ENCODE results near the gene STING1.
"Not testable (repeated sequence)": the region's sequence is repeated elsewhere in the genome, so short reads cannot be mapped to it uniquely, and the experiment has no call there.

The STING1 gene

GRCh38 chr5:139512786-139513390, 30.3 kb upstream of the STING1 start:
- TF ChIP-seq, protein P1, sequence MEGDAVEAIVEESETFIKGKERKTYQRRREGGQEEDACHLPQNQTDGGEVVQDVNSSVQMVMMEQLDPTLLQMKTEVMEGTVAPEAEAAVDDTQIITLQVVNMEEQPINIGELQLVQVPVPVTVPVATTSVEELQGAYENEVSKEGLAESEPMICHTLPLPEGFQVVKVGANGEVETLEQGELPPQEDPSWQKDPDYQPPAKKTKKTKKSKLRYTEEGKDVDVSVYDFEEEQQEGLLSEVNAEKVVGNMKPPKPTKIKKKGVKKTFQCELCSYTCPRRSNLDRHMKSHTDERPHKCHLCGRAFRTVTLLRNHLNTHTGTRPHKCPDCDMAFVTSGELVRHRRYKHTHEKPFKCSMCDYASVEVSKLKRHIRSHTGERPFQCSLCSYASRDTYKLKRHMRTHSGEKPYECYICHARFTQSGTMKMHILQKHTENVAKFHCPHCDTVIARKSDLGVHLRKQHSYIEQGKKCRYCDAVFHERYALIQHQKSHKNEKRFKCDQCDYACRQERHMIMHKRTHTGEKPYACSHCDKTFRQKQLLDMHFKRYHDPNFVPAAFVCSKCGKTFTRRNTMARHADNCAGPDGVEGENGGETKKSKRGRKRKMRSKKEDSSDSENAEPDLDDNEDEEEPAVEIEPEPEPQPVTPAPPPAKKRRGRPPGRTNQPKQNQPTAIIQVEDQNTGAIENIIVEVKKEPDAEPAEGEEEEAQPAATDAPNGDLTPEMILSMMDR (IDR thresholded peaks at IDR 0.05; ENCODE audit: low read depth, low read length): no peak
- no peak overlapping the region for H3K4me3 ChIP-seq (ENCODE audit: low read depth, low read length)
- in situ Hi-C loops (cut with HindIII; ENCODE audit: low sequenced_read_pairs): loop anchor here (25.0 kb wide), 1 partner anchor 101 kb away; the partner anchor contains the start of gene SPATA24
- DNase-seq (ENCODE audit: low read depth, low spot score): no peak

- in situ Hi-C loops (cut with HindIII; ENCODE audit: low sequenced_read_pairs): loop anchor here (25.0 kb wide), 1 partner anchor 92 kb away; the partner anchor contains the start of gene SPATA24
- not testable (repeated sequence) for DNase-seq (ENCODE audit: low read depth, low spot score); H3K4me3 ChIP-seq (ENCODE audit: low read depth, low read length)
Observed at GRCh38 chr5:139504722-139505121, 22.2 kb upstream of the STING1 start.

- DNase-seq (ENCODE audit: low read depth, low spot score); H3K4me3 ChIP-seq (ENCODE audit: low read depth, low read length): not testable (repeated sequence)
- in situ Hi-C loops (cut with HindIII; ENCODE audit: low sequenced_read_pairs): loop anchor here (25.0 kb wide), 1 partner anchor 92 kb away; the partner anchor contains the start of gene SPATA24
Observed at GRCh38 chr5:139503879-139504278, 21.3 kb upstream of the STING1 start.

DNA sequence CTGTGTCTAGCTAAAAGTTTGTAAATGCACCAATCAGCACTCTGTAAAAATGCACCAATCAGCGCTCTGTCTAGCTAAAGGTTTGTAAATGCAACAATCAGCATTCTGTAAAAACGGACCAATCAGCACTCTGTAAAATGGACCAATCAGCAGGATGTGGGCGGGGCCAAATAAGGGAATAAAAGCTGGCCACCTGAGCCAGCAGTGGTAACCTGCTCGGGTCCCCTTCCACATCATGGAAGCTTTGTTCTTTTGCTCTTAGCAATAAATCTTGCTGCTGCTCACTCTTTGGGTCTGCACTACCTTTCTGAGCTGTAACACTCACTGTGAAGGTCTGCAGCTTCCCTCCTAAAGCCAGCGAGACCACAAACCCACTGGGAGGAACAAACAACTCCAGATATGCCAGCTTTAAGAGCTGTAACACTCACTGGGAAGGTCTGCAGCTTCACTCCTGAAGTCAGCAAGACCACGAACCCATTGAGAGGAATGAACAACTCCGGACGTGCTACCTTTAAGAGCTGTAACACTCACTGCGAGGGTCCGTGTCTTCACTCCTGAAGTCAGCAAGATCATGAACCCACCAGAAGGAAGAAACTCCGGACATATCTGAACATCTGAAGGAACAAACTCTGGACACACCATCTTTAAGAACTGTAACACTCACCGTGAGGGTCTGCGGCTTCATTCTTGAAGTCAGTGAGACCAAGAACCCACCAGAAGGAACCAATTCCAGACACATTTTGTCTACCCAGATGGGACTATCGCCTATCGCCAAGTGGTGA, 20.7 kb upstream of the STING1 start:
- H3K4me3 ChIP-seq (ENCODE audit: low read depth, low read length); DNase-seq (ENCODE audit: low read depth, low spot score): not testable (repeated sequence)
- in situ Hi-C loops (cut with HindIII; ENCODE audit: low sequenced_read_pairs): loop anchor here (25.0 kb wide), 1 partner anchor 91 kb away; the partner anchor contains the start of gene SPATA24

- TF ChIP-seq, protein P1 (IDR thresholded peaks at IDR 0.05; ENCODE audit: low read depth, low read length): no peak
- no peak for DNase-seq (ENCODE audit: low read depth, low spot score)
- in situ Hi-C loops (cut with HindIII; ENCODE audit: low sequenced_read_pairs): loop anchor here (25.0 kb wide), 1 partner anchor 89 kb away; the partner anchor contains the start of gene SPATA24
- H3K4me3 ChIP-seq (ENCODE audit: low read depth, low read length): no peak overlapping the region
Observed at GRCh38 chr5:139501381-139501780, 18.8 kb upstream of the STING1 start.

DNA sequence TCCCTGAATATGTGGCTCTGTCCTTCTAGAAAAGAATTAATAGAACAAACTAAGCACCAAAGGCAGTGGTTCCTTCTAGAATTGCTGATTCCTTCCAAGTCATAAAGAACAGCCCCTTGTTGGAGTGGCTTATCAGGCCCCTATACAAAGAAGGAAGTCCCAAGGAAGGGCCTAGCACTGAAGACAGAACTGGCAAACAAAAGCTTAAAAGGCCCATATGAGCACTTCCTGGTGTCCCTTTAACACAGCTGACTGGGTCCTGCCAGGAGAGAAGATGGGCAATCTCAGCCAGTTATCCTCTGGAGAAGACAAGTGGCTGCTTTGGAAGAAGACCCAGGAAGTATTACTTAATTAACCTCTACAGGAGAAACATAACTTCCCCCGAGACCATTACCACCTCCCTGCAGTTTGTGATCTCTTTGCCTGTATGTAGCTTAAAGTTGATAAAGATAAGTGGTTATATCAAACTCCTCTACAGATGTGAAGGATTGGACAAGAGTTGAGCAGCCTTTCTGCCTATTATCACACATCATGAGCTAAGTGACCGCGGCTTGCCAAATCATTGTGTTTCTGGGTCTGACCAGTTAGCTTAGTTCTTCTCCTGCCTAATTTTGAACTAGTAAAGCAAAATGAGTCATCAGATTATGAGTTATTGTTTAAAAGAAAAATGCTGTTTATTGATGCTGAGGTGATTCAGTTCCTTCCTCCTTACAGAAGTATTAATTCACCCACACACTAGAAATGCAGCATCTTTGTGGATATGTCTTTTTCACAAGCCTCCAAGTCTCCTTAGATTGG, 13.3 kb upstream of the STING1 start:
- DNase-seq (ENCODE audit: low read depth, low spot score): no peak
- in situ Hi-C loops (cut with HindIII; ENCODE audit: low sequenced_read_pairs): no loop called here
- TF ChIP-seq, protein P1 (IDR thresholded peaks at IDR 0.05; ENCODE audit: low read depth, low read length): no peak
- no peak overlapping the region for H3K4me3 ChIP-seq (ENCODE audit: low read depth, low read length)

DNA sequence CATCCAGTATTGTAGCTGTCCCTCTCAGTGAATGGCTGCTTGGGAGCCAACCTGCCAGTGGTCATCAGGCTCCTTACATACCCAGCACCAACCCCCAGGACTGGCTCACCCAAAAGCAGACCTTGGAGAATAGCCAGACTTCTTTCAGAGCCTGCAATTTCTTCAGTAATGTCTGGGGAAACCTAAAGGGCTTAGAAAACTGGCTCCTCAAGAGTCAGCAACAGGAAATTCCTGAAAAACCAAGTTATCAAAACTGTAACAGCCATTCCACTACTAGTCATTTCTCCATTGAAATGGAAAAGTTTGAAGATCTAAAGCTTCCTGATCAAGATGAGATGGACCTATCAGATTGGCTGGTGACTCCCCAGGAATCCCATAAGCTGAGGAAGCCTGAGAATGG, 12.3 kb upstream of the STING1 start:
- no peak overlapping the region for H3K4me3 ChIP-seq (ENCODE audit: low read depth, low read length)
- no peak for DNase-seq (ENCODE audit: low read depth, low spot score)
- in situ Hi-C loops (cut with HindIII; ENCODE audit: low sequenced_read_pairs): no loop called here
- TF ChIP-seq, protein P1 (IDR thresholded peaks at IDR 0.05; ENCODE audit: low read depth, low read length): no peak
